ENCODE measurements around the gene SLF2. TPM values are rescaled to one million over a fixed set of nuclear protein-coding genes. Genes with fewer than 3 reads are reported as not detected.

The SLF2 gene
- total RNA-seq, 1 donor, result 39.1 TPM

- Histone ChIP-seq H3K4me2 (ENCODE audit: insufficient read depth, low read length) (peak overlapping the region; percentile 97), H2AFZ (ENCODE audit: low read length) (no peak overlapping the region), H3K27me3 (ENCODE audit: insufficient read depth, low read length) (no peaks in the 10 kb centered on the region), H3K79me2 (ENCODE audit: insufficient read depth, low read length) (peaks cover 54% of the 10 kb centered on the region), H3K9me3 (ENCODE audit: low read depth, low read length) (no peaks in the 10 kb centered on the region), H3K4me3 (ENCODE audit: insufficient read depth, low read length) (peak overlapping the region; percentile 95), H4K20me1 (ENCODE audit: insufficient read depth, low read length) (no peaks in the 10 kb centered on the region), H3K27ac (ENCODE audit: low read depth, low read length) (no peak overlapping the region), H3K4me1 (ENCODE audit: insufficient read depth, low read length) (peaks cover 21% of the 10 kb centered on the region), H3K36me3 (ENCODE audit: insufficient read depth, low read length) (peaks cover 39% of the 10 kb centered on the region)
- TF ChIP-seq, protein P1, sequence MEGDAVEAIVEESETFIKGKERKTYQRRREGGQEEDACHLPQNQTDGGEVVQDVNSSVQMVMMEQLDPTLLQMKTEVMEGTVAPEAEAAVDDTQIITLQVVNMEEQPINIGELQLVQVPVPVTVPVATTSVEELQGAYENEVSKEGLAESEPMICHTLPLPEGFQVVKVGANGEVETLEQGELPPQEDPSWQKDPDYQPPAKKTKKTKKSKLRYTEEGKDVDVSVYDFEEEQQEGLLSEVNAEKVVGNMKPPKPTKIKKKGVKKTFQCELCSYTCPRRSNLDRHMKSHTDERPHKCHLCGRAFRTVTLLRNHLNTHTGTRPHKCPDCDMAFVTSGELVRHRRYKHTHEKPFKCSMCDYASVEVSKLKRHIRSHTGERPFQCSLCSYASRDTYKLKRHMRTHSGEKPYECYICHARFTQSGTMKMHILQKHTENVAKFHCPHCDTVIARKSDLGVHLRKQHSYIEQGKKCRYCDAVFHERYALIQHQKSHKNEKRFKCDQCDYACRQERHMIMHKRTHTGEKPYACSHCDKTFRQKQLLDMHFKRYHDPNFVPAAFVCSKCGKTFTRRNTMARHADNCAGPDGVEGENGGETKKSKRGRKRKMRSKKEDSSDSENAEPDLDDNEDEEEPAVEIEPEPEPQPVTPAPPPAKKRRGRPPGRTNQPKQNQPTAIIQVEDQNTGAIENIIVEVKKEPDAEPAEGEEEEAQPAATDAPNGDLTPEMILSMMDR (IDR thresholded peaks at IDR 0.05; ENCODE audit: extremely low read depth, low read depth, low read length), result no peak
- DNase-seq (ENCODE audit: insufficient read length, low spot score, missing footprints), result no peak
Measured at GRCh38 chr10:100988166-100988565, 75.4 kb downstream of the SLF2 start.

DNA sequence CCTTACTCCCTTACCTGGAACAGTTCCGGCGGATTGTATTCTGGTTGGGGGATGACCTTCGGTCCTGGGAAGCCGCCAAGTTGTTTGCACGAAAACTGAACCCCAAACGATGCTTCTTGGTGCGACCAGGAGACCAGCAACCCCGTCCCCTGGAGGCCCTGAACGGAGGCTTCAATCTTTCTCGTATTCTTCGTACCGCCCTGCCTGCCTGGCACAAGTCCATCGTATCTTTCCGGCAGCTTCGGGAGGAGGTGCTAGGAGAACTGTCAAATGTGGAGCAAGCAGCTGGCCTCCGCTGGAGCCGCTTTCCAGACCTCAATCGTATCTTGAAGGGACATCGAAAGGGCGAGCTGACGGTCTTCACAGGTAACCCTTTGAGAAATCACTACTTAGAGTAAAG, 76.3 kb downstream of the SLF2 start:
- peaks cover 54% of the 10 kb centered on the region for H3K79me2 ChIP-seq (ENCODE audit: insufficient read depth, low read length)
- no peak overlapping the region for H3K4me2 ChIP-seq (ENCODE audit: insufficient read depth, low read length)
- no peaks in the 10 kb centered on the region for H3K27me3 ChIP-seq (ENCODE audit: insufficient read depth, low read length)
- H2AFZ ChIP-seq (ENCODE audit: low read length), result no peak overlapping the region
- H3K4me3 ChIP-seq (ENCODE audit: insufficient read depth, low read length), result no peak overlapping the region
- no peaks in the 10 kb centered on the region for H4K20me1 ChIP-seq (ENCODE audit: insufficient read depth, low read length)
- peaks cover 42% of the 10 kb centered on the region for H3K36me3 ChIP-seq (ENCODE audit: insufficient read depth, low read length)
- peaks cover 21% of the 10 kb centered on the region for H3K4me1 ChIP-seq (ENCODE audit: insufficient read depth, low read length)
- TF ChIP-seq, protein P1 (IDR thresholded peaks at IDR 0.05; ENCODE audit: extremely low read depth, low read depth, low read length), result no peak
- H3K9me3 ChIP-seq (ENCODE audit: low read depth, low read length), result no peaks in the 10 kb centered on the region
- no peak overlapping the region for H3K27ac ChIP-seq (ENCODE audit: low read depth, low read length)
- no peak for DNase-seq (ENCODE audit: insufficient read length, low spot score, missing footprints)

- H3K9me3 ChIP-seq (ENCODE audit: low read depth, low read length), result no peaks in the 10 kb centered on the region
- H4K20me1 ChIP-seq (ENCODE audit: insufficient read depth, low read length), result no peaks in the 10 kb centered on the region
- no peak overlapping the region for H2AFZ ChIP-seq (ENCODE audit: low read length)
- peaks cover 16% of the 10 kb centered on the region for H3K4me1 ChIP-seq (ENCODE audit: insufficient read depth, low read length)
- H3K4me3 ChIP-seq (ENCODE audit: insufficient read depth, low read length), result no peak overlapping the region
- H3K27me3 ChIP-seq (ENCODE audit: insufficient read depth, low read length), result no peaks in the 10 kb centered on the region
- no peak overlapping the region for H3K27ac ChIP-seq (ENCODE audit: low read depth, low read length)
- H3K4me2 ChIP-seq (ENCODE audit: insufficient read depth, low read length), result no peak overlapping the region
- peaks cover 36% of the 10 kb centered on the region for H3K36me3 ChIP-seq (ENCODE audit: insufficient read depth, low read length)
- TF ChIP-seq, protein P1 (IDR thresholded peaks at IDR 0.05; ENCODE audit: extremely low read depth, low read depth, low read length), result peak; percentile 84
- peaks cover 21% of the 10 kb centered on the region for H3K79me2 ChIP-seq (ENCODE audit: insufficient read depth, low read length)
- DNase-seq (ENCODE audit: insufficient read length, low spot score, missing footprints), result peak; percentile 95
Measured at GRCh38 chr10:100993986-100994708, 81.4 kb downstream of the SLF2 start.

DNA sequence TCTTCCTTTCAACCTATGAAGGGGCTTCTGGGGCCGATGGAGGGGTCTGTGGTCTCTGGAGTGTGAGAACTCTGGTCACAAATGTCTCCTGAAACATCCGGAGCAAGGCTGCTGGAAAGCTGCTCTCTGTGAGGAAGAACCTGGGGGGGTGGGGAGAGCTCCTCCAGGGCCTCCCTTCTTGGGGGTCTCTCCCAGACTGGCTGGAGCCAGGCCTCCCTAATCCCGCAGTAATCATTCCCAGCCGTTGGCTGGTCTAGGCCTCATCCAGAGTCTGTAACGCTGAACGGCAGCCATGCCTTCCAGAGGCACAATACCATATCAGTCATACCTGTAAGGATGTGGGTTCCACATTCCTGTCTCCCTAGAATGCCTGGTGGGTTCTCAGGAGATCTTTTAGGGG, 82.4 kb downstream of the SLF2 start:
- TF ChIP-seq, protein P1 (IDR thresholded peaks at IDR 0.05; ENCODE audit: extremely low read depth, low read depth, low read length), result no peak
- DNase-seq (ENCODE audit: insufficient read length, low spot score, missing footprints), result peak; percentile 45
- Histone ChIP-seq H3K27me3 (ENCODE audit: insufficient read depth, low read length) (no peaks in the 10 kb centered on the region), H3K36me3 (ENCODE audit: insufficient read depth, low read length) (peaks cover 26% of the 10 kb centered on the region), H3K79me2 (ENCODE audit: insufficient read depth, low read length) (peaks cover 15% of the 10 kb centered on the region), H3K4me2 (ENCODE audit: insufficient read depth, low read length) (no peak overlapping the region), H3K4me1 (ENCODE audit: insufficient read depth, low read length) (peaks cover 16% of the 10 kb centered on the region), H3K9me3 (ENCODE audit: low read depth, low read length) (no peaks in the 10 kb centered on the region), H4K20me1 (ENCODE audit: insufficient read depth, low read length) (no peaks in the 10 kb centered on the region), H2AFZ (ENCODE audit: low read length) (no peak overlapping the region), H3K27ac (ENCODE audit: low read depth, low read length) (no peak overlapping the region), H3K4me3 (ENCODE audit: insufficient read depth, low read length) (no peak overlapping the region)

All from osteoblast (primary cell).